ENCODE data around the gene ATXN7L2. TPM values are rescaled to one million over a fixed set of nuclear protein-coding genes. Genes with fewer than 3 reads are reported as not detected.

ATXN7L2 gene
- total and polyA plus RNA-seq, 7 donors: 4.4 to 14.1 (median 5.2) TPM

GRCh38 chr1:109488201-109488600 lies 4.5 kb downstream of the ATXN7L2 start:
- Histone ChIP-seq H3K27me3 (ENCODE audit: insufficient read depth in 3 of 3, low read length in 2 of 3) (no peaks in the 10 kb centered on the region), H3K4me1 (peaks cover 26% of the 10 kb centered on the region), H3K27ac (no peak overlapping the region), H3K36me3 (ENCODE audit: insufficient read depth in 1 of 2, low read depth in 1 of 2) (peaks cover 0 to 66% of the 10 kb centered on the region in 2 donors), H3K9me3 (no peaks in the 10 kb centered on the region), H3K4me3 (no peak overlapping the region)
- intact Hi-C loops (cut with DNase I): no loop called here
- 71 to 84% (median 76%) methylated on average over 5 of the region's 5 CpGs for WGBS, 3 donors
- no peak for DNase-seq
- no peak for ATAC-seq
- no peak for TF ChIP-seq CTCF (IDR thresholded peaks at IDR 0.05)

- Histone ChIP-seq H3K4me3 (no peak overlapping the region), H3K4me1 (peaks cover 29% of the 10 kb centered on the region), H3K36me3 (ENCODE audit: insufficient read depth in 1 of 2, low read depth in 1 of 2) (peaks cover 0 to 66% of the 10 kb centered on the region in 2 donors), H3K9me3 (no peaks in the 10 kb centered on the region), H3K27ac (no peak overlapping the region), H3K27me3 (ENCODE audit: insufficient read depth in 3 of 3, low read length in 2 of 3) (no peaks in the 10 kb centered on the region)
- DNase-seq (no peak), ATAC-seq (no peak)
- WGBS, 3 donors: 86 to 90% (median 86%) methylated on average over 12 of the region's 12 CpGs
- intact Hi-C loops (cut with DNase I): no loop called here
- no peak for TF ChIP-seq CTCF (IDR thresholded peaks at IDR 0.05)
Measured at GRCh38 chr1:109488696-109489095, 5.0 kb downstream of the ATXN7L2 start.

- no peaks in the 10 kb centered on the region for H3K9me3 ChIP-seq
- WGBS, 3 donors: 75 to 91% (median 80%) methylated on average over 10 to 11 of the region's 11 CpGs
- no peak overlapping the region for H3K4me3 ChIP-seq
- intact Hi-C loops (cut with DNase I): loop anchor here in 1 of 2 donors (5.0 kb wide), 1 partner anchor 68 kb away; no protein-coding TSS in a partner anchor
- peak; percentile 78 for TF ChIP-seq CTCF (IDR thresholded peaks at IDR 0.05)
- peak overlapping the region; percentile 42 for H3K27ac ChIP-seq
- ATAC-seq (peak; percentile 53 to 67 (median 64)), DNase-seq (peak; percentile 63 to 79)
- H3K4me1 ChIP-seq: peaks cover 29% of the 10 kb centered on the region
- peaks cover 0 to 66% of the 10 kb centered on the region in 2 donors for H3K36me3 ChIP-seq (ENCODE audit: insufficient read depth in 1 of 2, low read depth in 1 of 2)
- no peaks in the 10 kb centered on the region for H3K27me3 ChIP-seq (ENCODE audit: insufficient read depth in 3 of 3, low read length in 2 of 3)
Measured at GRCh38 chr1:109490029-109490933, 6.6 kb downstream of the ATXN7L2 start.

- 47 to 69% (median 54%) methylated on average over 11 of the region's 11 CpGs for WGBS, 3 donors
- intact Hi-C loops (cut with DNase I): loop anchor here in 1 of 2 donors (5.0 kb wide), 1 partner anchor 69 kb away; no protein-coding TSS in a partner anchor
- no peak overlapping the region for H3K4me3 ChIP-seq
- ATAC-seq (peak in 1 of 4 donors; percentile 1), DNase-seq (no peak)
- H3K27me3 ChIP-seq (ENCODE audit: insufficient read depth in 3 of 3, low read length in 2 of 3): no peaks in the 10 kb centered on the region
- H3K27ac ChIP-seq: peak overlapping the region; percentile 42
- H3K36me3 ChIP-seq (ENCODE audit: insufficient read depth in 1 of 2, low read depth in 1 of 2): peaks cover 0 to 68% of the 10 kb centered on the region in 2 donors
- H3K4me1 ChIP-seq: peaks cover 28% of the 10 kb centered on the region
- no peak for TF ChIP-seq CTCF (IDR thresholded peaks at IDR 0.05)
- H3K9me3 ChIP-seq: no peaks in the 10 kb centered on the region
Measured at GRCh38 chr1:109490934-109491302, 7.2 kb downstream of the ATXN7L2 start.

Data from psoas muscle (tissue), 8 donors.